HG03575 (cell line): ENCODE measurements around the gene DLGAP4.

Experiments
- ATAC-seq: cut with Tn5 transposase; IDR thresholded peaks from one replicate; pipeline ENCODE4 v1.9.1; 2021; ENCODE audit not compliant: unreplicated experiment, insufficient number of reproducible peaks, low FRiP score; ENCODE audit errors: extremely low read depth

The DLGAP4 gene, protein sequence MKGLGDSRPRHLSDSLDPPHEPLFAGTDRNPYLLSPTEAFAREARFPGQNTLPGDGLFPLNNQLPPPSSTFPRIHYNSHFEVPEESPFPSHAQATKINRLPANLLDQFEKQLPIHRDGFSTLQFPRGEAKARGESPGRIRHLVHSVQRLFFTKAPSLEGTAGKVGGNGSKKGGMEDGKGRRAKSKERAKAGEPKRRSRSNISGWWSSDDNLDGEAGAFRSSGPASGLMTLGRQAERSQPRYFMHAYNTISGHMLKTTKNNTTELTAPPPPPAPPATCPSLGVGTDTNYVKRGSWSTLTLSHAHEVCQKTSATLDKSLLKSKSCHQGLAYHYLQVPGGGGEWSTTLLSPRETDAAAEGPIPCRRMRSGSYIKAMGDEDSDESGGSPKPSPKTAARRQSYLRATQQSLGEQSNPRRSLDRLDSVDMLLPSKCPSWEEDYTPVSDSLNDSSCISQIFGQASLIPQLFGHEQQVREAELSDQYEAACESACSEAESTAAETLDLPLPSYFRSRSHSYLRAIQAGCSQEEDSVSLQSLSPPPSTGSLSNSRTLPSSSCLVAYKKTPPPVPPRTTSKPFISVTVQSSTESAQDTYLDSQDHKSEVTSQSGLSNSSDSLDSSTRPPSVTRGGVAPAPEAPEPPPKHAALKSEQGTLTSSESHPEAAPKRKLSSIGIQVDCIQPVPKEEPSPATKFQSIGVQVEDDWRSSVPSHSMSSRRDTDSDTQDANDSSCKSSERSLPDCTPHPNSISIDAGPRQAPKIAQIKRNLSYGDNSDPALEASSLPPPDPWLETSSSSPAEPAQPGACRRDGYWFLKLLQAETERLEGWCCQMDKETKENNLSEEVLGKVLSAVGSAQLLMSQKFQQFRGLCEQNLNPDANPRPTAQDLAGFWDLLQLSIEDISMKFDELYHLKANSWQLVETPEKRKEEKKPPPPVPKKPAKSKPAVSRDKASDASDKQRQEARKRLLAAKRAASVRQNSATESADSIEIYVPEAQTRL

DNA sequence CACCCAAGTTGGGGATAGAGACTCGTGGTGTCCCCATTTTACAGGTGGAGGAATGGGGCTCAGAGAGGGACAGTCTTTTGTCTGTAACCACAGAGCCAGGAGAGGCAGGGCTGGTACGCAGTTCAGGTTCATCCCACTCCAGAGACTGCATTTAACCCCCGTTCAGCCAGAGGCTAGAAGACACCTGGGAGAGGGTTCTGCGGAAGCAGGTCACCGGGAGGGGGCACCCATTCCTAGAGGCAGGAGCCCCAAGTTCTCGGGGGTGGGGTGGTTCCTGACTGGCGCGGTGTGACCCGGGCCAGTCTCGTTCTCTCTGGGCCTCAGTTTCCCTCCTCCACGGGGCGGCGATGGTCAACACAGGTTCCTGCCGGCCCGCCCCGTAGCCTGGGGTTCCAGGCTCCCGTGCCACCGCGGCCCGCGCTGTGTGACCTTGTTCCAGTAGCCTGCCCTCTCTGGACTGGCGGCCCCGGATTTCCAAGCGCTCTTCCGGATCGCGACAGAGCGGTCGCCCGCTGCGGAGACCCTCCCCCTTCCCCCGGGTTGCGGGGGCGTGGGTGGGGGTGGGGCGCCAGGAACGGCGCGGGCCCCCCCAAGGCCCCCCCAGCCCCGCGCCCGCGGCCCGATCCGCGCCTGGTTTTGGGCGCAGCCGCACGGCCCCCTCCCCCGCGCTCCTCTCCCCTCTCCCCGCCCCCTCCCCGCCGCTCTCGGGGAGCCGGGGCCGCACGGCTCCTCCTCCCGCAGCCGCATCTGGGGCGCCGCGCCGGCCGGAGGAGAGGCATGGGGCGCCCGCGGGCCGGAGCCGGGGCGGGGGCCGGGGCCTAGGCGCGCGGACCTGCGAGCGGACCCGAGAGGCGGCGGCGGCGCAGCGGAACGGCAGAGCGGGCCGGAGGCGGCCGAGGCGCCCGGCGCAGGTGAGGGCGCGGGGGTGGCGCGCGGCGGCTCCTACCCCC, at the start of gene DLGAP4:
Gene DLGAP4, plus strand, starts transcription at position 738 of the 950 bp plus-strand sequence. CDS start 125,379 bp downstream, outside the sequence.
- ATAC-seq: no peak

DNA sequence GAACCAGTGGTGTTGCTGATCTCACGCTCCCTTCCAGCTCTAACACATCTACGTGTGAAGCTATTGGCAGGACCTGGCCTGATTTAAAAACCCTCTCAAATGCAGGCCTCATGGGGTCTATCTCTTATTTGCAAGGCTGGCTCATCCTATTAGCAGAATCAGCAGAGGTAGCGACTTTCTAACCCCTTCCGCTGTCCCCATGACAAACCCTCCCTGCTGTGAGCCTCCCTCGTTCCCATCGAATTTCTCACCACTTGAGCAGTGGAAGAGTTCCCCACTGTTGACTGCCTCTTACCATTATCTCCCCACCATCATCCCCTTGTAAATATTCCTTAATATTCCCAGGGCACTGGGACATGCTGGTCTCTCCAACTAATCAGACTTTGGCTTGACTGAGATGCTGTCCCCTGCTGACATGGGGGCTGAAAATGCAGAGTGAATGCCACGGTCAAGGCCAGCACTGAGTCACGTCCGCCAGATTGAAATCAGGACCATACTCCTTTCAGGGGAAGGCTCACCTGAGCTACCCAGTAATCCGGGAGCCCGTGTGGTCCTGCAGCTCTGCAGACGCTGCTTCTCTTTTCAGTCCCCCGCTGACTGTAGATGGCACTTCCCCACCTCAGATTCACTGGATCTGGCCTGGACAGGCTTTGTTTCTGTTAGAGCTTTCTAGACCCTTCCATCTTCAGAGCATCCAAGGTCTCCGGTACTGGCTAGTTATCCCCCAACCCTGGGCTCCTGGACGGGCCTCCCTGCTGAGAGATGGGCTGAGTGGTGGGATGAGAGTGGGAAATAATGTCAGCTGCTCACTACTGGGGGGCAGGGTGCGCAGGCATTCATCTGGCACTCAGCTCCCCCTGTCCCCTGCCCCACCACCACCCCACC, 46.7 kb upstream of the DLGAP4 start:
- no peak for ATAC-seq

DNA sequence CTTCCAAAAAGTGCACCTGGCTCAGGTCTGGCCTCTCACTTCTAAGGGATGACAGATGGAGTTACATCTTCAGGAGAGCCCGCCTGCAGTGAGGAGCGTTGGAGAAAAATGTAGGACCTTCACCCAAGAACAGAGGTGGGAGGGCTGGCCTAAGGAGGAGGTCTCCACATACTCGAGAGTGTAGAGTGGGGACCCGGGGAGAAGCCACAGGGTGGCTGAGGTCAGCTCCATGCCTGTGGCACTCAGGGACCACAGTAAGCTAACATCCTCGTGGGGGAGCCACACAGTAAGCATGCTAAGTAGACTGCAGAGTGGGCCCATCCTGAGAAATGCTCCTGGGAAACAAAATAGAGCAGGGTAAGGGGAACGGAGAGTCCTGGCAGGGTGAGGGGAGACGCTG, 45.8 kb upstream of the DLGAP4 start:
- no peak for ATAC-seq

DNA sequence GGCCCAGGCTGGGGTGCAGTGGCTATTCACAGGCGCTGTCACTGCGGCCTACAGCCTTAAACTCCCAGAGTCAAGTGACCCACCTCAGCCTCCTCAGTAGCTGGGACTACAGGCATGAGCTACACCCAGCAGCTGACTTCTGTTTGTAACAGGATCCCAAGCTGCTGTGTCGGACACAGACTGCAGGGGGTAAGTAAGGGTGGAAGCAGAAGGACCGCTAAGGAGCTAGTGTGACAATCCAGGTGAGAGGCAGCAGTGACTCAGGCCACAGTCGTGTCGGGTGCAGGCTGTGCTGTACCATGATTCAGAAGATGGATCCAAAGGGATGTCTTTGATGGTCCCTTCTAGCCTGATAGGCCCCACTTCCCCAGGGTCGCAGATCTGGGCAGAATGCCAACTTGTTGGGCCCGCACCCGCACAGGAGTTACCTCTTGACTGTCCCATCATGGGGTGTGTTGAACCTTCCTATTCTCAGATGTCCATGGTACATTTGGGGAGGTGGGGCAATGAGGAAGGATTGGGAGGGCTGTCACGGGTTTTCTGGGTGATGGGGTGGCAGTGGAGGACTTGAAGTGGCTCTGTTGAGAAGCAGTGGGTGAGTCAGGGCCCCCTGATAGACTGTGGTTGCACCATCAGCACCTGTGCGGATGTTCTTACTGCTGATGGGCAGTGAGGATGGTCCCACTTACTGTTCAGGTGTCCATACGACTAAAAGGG, 44.6 kb upstream of the DLGAP4 start:
- ATAC-seq: no peak

DNA sequence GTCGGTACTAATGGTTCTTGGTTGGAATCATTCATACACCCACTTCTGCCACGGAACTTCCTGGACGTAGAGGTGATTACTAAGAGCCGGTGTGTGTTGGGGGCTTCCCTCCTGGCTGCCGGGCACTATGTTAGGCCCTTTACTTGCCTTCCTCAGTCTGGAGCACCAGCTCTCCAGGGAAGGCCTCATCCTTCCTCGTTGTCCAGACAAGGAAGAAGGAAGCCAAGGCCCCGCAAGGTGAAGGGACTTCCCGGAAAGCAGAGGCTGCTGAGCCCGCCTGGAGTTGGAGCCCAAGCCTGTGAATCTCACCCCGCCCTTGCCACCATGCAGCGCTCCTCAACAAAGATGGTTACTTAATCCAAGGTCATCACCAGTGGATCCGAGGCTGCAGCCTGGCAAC, 43.7 kb upstream of the DLGAP4 start:
- no peak for ATAC-seq

DNA sequence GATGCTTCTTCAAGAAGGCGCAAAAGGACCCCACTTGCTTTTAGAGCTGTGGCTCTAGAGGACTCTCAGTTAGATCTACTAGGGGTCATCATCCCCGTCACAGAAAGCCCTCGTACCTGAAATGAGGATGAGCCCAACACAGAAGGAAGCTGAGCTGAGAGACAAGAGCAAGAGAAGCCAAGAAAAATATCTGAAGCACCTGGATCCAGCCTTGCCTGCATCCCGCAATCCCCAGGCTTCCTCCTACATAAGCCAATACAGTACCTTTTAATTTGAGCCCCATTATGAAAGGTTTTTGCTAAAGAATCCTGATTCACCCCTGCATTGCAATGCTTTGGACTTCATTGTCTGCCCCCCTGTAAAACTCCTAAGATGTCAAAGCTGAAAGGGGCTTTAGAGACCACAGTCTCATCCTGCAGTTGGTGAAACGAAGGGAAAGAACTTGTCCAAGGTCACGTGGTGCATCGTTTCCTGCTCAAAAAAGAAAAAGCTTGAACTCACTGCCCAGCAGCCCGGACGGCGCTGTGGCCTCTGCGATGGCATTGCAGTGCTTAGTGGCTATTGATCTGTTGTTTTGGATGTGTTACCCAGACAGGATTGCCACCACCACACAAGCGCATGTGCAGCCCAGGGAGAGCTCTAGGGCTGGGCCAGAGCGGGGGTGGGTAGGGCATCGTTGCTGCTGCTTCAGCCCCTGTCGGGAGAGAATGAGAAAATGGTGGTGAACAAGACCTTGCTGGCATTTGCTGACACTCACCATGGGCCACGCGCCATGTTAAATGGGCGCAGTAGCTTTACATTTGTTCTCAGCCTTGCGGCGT, 41.5 kb upstream of the DLGAP4 start:
- no peak for ATAC-seq

DNA sequence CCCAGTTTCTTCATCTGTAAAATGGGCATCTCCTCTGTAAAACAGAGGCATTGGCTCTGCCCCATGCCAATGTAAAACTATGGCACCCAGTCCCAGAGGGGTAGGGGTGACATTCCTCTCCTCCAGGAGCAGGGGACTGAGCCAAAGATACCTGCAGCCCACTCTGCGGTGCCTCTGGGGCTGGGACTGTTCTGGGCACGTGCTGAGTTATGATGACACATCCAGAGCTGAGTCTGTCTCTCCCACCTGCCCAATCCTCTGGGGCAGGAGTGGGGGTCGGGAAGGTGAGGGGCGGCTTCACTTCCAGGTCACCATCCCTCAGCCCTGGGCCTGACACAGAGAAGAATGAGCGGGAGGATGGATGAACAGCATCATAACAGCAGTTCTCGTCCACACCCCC, 40.0 kb upstream of the DLGAP4 start:
- ATAC-seq: no peak

DNA sequence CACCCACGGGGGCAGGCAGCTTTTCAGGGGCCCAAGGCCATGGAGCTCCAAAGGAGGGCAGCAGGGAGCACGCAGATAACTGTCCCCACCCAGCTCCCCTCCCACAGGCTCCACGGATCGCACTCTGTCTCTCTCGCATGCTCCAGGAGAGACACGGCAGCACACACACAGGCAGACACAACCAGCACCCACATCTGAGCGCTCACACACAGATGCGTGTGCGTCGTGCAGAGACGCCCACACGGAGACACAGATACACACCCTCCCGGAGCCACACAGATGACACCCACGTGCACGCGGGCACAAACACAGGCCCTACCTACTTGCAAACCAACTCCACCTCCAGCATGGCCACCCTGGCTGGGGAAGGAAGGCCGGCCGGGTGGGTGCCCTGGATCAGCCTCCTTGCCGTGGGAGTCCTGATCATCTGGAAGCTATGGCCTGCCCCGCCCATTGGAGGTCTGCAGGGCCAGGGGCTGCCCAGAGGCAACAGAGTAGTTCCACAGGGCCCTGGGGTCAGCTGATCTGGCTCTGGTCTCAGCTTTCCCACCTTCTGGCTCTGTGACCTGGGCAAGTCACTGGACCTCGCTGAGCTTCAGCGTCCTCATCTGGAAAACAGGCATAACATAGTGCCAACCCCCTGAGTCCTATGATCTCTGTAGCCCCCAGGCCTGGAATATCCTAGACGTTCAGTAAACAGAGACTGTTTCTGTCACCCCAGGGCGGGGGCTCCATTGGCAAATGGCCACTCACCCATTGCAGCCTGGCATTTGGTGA, 38.3 kb upstream of the DLGAP4 start:
- no peak for ATAC-seq

DNA sequence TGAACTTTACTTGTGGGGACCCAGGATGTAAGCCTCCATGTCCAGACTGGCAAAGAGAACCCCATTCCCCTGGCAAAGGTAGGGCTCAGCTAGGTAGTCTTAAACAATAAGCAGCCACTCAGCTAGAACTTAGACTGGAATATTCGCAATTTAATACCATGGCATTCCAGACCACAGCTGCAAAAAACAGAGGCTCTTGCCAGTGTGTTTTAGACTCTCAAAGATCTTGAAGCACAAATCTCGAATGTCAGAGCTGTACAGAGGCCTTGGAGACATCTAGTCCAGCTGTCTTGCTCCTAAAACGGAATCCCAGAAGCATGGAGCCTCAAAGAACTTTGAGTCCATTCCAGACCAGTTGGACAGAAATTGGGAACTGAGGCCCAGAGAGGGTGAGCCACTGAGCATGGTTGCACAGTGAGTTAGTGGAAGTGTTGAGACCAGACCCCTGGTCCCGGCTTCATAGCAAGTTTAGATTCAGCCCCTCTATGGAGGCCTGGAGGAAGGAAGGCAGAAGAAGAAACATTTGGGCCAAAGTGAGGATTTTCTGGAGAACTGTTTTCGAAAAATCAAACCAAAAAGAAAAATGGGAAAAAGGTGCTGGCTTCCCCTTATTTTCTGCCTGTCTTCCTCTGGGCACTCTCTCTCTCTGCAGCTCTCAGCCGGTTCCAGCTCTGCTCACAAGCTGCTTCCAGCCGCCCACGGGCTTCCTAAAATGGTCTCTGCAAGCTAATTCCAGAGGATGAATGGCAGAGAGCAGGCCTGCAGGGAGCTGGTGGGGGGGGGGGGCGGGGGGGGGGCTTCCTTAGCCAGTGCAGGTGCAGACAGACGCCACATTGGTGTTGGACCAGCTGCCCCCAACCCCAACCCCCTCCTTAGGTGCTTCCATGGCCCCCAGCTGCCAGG, 37.4 kb upstream of the DLGAP4 start:
- no peak for ATAC-seq

DNA sequence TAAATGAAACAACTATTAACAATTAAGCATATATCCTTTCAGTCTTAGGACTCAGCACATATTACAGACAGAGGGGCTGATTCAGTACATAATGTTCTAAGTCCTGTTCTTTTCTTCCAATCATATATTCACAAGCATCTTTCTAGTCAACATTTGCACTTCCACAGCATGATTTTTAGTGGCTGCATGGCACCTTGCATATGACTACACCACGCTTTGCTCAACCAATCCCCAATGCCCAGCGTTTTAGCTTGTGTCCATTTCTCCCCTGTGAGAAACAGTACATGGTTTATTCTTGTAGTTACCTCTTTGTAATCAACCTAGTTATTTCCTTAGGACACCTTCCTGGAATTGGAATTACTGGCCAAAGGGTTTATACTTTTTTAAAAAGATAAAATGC, 36.6 kb upstream of the DLGAP4 start:
- ATAC-seq: no peak

DNA sequence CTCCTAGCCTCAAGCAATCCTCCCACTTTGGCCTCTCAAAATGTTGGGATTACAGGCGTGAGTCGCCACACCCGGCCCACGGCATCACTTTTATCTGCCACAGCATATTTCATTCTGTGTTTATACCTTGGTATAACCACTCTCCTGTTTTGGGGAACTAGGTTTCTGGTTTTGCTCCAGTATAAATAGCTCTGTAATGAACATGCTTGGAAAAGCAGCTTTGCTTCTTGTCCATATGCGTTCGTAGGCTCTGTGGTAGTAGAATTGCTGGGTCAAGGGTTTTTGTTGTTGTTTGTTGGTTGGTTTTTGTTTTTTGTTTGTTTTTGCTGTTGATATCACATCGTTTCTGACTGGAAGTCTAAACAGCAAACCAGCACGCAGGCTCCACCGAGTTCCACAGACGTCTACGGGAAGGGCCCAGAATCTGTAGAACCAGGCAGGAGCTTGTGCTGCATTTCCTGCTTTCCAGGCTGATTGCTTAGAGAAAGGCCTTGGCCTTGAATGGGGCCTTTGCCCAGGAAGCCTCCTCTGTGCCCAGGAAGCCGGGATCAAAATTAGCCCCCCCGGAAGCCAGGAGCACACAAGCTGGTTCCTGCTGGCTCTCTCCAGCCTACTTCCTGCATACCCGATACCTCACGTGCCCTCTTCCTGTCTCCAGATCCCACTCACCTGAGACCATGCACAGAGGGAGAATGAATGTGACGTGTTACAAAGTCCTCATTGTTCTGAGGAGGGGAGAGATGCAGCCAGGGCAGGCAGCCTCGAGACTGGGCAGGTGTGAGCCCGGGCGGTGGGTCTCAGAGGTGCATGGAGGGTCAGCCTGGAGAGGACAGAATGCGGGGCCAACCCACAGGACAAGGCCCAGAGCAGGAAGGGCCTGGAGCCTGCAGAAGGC, 35.1 kb upstream of the DLGAP4 start:
- no peak for ATAC-seq

DNA sequence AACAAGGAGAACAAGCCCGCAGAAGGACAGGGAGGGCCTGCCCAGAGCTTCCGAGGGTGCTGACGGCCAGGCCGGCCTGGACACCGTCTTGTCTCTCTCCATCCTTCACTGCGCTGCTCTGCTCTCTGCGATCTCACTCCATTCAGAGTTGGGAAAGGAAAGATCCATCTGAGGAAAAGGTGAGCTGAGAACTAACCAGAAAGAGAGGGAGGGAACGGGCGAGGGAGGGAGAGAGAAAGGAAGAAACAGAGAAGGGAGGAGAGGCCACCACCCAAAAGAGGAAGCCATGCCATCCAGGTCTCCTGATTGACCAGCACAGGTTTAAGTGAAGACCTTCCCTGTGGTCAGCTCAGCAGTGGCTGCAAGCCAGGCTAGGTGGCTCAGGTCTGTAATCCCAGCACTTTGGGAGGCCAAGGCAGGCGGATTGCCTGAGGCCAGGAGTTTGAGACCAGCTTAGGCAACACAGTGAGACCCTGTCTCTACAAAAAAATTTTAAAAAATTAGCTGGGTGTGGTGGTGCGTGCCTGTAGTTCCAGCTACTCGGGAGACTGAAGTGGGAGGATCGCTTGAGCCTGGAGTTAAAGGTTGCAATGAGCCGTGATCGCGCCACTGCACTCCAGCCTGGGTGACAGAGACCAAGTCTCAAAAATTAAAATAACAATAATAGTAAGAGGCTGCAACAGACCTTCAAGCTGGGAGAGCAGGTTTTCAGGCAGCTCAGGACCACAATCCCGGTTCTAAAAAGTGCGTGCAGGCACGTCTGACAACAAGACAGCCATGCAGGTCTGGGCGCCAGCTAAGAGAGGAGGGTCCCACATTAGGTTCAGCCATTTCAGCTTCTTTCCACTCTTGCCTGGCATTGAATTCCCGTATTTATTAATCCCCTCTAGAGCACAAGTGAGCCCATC, 34.2 kb upstream of the DLGAP4 start:
- no peak for ATAC-seq

DNA sequence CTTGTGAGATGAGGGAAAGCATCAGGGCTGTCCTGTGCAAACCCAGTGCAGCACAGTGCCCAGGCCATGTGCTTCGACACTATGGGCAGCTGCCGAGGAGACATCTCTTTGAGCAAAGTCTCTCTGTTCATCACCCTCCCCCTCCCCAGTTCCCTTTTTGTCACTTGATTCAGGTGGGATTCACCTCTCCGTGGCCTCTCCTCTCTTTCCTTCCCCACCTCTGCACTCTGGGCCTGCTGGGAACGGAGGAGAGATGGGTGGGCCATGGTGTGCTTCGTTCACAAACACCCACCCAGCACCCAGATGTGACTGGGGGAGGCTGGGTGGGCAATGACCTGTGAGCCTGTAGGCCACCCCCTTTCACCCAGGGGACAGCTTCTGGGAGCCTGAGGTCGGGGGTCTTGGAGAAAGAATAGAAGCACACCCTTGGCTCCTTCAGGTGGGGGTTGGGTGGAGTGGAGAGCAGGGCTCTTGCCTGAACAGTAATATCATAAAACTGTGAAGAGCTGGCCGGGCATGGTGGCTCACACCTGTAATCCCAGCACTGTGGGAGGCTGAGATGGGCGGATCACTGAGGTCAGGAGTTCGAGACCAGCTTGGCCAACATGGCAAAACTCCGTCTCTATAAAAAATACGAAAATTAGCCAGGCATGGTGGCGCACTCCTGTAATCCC, 33.5 kb upstream of the DLGAP4 start:
- ATAC-seq: no peak
